GM19468 (cell line): Measurements from ENCODE around the gene HOMEZ.
"Not testable (repeated sequence)": the region's sequence is repeated elsewhere in the genome, so short reads cannot be mapped to it uniquely, and the experiment has no call there.

Experiments
- ATAC-seq: cut with Tn5 transposase; IDR thresholded peaks from one replicate; pipeline ENCODE4 v1.9.1; 2021; ENCODE audit warnings: mild to moderate bottlenecking, moderate library complexity, moderate number of reproducible peaks; ENCODE audit not compliant: unreplicated experiment; ENCODE audit errors: extremely low read depth

HOMEZ gene

GRCh38 chr14:23286020-23286901, at the start of gene HOMEZ:
HOMEZ (minus strand) TSS chr14:23286132; CDS start chr14:23285952, 180 bp downstream.
- ATAC-seq, result peak; percentile 88

GRCh38 chr14:23335623-23336022, 49.7 kb upstream of the HOMEZ start:
- no peak for ATAC-seq

GRCh38 chr14:23327947-23328744, 42.2 kb upstream of the HOMEZ start:
- no peak for ATAC-seq

GRCh38 chr14:23326491-23327332, 40.8 kb upstream of the HOMEZ start:
- no peak for ATAC-seq

- not testable (repeated sequence) for ATAC-seq
These were observed 39.8 kb upstream of the HOMEZ start for GRCh38 chr14:23325746-23326145.

- ATAC-seq, result no peak
These were observed 39.1 kb upstream of the HOMEZ start for GRCh38 chr14:23324993-23325392.

GRCh38 chr14:23324455-23324846, 38.5 kb upstream of the HOMEZ start:
- ATAC-seq, result no peak

- no peak for ATAC-seq
These were observed 38.0 kb upstream of the HOMEZ start for GRCh38 chr14:23323838-23324454.

GRCh38 chr14:23322568-23323517, 36.9 kb upstream of the HOMEZ start:
- ATAC-seq, result no peak

- no peak for ATAC-seq
These were observed 35.9 kb upstream of the HOMEZ start for GRCh38 chr14:23321572-23322547.

GRCh38 chr14:23320584-23321571, 34.9 kb upstream of the HOMEZ start, which contains the start of gene PABPN1:
PABPN1 (plus strand) TSS chr14:23321457; CDS start chr14:23321470, 13 bp downstream.
- ATAC-seq, result peak; percentile 95

GRCh38 chr14:23319746-23320583, 34.0 kb upstream of the HOMEZ start:
- no peak for ATAC-seq

- ATAC-seq, result no peak
These were observed 30.4 kb upstream of the HOMEZ start for GRCh38 chr14:23316300-23316699.

- no peak for ATAC-seq
These were observed 24.6 kb upstream of the HOMEZ start for GRCh38 chr14:23310546-23310945.

GRCh38 chr14:23308721-23309445, 23.0 kb upstream of the HOMEZ start:
- ATAC-seq, result no peak
